ENCODE data around the gene DNAH3.

DNA sequence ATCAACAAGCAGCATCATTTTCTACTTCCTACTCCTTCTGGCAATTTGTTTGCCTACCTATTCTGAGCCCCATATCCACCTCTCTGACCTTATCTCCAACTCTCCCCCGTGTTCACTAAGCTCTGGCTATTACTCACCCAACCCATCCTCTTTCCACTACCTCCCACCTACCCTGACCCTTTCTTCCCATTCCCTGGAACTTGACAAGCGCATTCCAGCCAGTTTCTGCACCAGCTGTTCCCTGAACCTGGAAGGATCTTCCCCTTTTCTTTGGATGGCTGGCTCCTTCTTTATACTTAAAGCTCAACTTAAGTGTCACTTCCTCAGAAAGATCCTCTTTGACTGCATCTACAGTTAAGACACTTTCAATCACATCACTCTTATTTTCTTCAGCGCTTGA lies 252.7 kb downstream of the DNAH3 start:
- TF ChIP-seq BHLHE40 (IDR thresholded peaks at IDR 0.05; ENCODE audit: low read depth, low read length) = no peak
- no peak for TF ChIP-seq ZNF302 (CRISPR knock-in tag; IDR thresholded peaks at IDR 0.05)
- no peak for TF ChIP-seq ELK1 (IDR thresholded peaks at IDR 0.05; ENCODE audit: low read depth, low read length)
- TF ChIP-seq, protein P1, sequence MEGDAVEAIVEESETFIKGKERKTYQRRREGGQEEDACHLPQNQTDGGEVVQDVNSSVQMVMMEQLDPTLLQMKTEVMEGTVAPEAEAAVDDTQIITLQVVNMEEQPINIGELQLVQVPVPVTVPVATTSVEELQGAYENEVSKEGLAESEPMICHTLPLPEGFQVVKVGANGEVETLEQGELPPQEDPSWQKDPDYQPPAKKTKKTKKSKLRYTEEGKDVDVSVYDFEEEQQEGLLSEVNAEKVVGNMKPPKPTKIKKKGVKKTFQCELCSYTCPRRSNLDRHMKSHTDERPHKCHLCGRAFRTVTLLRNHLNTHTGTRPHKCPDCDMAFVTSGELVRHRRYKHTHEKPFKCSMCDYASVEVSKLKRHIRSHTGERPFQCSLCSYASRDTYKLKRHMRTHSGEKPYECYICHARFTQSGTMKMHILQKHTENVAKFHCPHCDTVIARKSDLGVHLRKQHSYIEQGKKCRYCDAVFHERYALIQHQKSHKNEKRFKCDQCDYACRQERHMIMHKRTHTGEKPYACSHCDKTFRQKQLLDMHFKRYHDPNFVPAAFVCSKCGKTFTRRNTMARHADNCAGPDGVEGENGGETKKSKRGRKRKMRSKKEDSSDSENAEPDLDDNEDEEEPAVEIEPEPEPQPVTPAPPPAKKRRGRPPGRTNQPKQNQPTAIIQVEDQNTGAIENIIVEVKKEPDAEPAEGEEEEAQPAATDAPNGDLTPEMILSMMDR (IDR thresholded peaks at IDR 0.05) = no peak
